Stimulated activated naive CD8-positive, alpha-beta T cell treated with anti-CD3 and anti-CD28 coated beads, Interleukin-15, amount 100 ng/mL, for 72 hours (primary cell): ENCODE data around the gene KMO.

Experiments used
- ATAC-seq: fragments of 150-1000 bp; cut with Tn5 transposase; 2 replicates; pipeline ENCODE4 v1.10.0; 2021; ENCODE audit warnings: mild to moderate bottlenecking, moderate library complexity
- DNase-seq, 2 donors: peaks; one replicate each; pipeline ENCODE4 v3.0.0; 2021 to 2022
- H3K27ac Mint-ChIP-seq, 2 donors: one replicate each; pipeline ENCODE4 v1.8.0; 2022; ENCODE audit warnings: mild to moderate bottlenecking in 2 of 2, mixed read lengths in 2 of 2, moderate library complexity in 2 of 2
- H3K27me3 Mint-ChIP-seq: one replicate; pipeline ENCODE4 v1.8.0; 2022; ENCODE audit warnings: mixed read lengths
- H3K4me1 Mint-ChIP-seq: one replicate; pipeline ENCODE4 v1.8.0; 2022; ENCODE audit warnings: mild to moderate bottlenecking, mixed read lengths
- H3K4me3 Mint-ChIP-seq, 2 donors: one replicate each; pipeline ENCODE4 v1.8.0; 2022; ENCODE audit warnings: mild to moderate bottlenecking in 2 of 2, mixed read lengths in 2 of 2, moderate library complexity in 1 of 2
- H3K9me3 Mint-ChIP-seq, 2 donors: one replicate each; pipeline ENCODE4 v1.8.0; 2022; ENCODE audit warnings: mixed read lengths in 2 of 2

The KMO gene

DNA sequence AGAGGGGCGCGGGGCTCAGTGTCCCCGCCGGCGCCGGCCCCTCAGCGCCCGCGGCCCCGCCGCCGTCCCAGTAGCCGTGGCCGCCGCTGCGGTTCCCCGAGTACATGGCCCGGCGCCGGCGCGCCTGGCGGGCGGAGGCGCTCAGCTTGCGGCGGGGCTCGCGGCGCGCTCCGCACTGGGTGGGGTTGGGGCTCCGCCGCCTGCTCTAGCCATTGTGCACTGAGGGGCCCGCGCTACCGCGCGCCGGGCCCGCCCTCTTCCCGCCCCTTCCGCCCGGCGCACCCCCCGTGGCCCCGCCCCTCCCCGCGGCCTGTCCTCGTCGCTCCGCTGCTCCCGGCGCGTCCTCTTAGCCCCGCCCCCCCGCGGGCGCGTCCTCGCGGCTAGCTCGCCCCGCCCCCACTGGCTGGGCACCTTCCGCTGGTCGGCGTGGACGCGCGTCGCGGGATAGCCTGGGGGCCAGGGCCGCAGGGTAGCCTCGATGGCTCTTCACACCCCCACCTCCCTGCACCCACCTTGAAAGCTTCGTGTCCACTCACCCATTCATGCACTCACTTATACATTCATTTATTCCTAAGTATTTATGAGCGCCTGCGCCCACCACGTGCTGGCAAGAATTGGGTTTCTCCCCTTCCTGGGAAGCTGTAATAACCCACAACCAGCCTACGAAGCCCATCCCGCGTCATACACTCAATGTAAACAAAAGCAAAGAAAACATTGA lies 108.1 kb downstream of the KMO start, which contains the start of the genes CHML and OPN3:
TSS of gene CHML (minus strand) at position 221 of the 718 bp plus-strand sequence. CDS start 4,603 bp downstream, outside the sequence.
TSS of gene OPN3 (minus strand) at position 221 of the 718 bp plus-strand sequence. CDS start at position 106, 115 bp downstream.
- Mint-ChIP-seq H3K4me1 (peaks cover 52% of the 10 kb centered on the region), H3K27me3 (no peaks in the 10 kb centered on the region), H3K4me3 (peak within 1 kb of the TSS; percentile 81 to 89), H3K27ac (peak within 1 kb of the TSS; percentile 91 to 93), H3K9me3 (peaks cover 11 to 19% of the 10 kb centered on the region in 2 donors)
- DNase-seq (peak; percentile 90 to 92), ATAC-seq (peak; percentile 97)

DNA sequence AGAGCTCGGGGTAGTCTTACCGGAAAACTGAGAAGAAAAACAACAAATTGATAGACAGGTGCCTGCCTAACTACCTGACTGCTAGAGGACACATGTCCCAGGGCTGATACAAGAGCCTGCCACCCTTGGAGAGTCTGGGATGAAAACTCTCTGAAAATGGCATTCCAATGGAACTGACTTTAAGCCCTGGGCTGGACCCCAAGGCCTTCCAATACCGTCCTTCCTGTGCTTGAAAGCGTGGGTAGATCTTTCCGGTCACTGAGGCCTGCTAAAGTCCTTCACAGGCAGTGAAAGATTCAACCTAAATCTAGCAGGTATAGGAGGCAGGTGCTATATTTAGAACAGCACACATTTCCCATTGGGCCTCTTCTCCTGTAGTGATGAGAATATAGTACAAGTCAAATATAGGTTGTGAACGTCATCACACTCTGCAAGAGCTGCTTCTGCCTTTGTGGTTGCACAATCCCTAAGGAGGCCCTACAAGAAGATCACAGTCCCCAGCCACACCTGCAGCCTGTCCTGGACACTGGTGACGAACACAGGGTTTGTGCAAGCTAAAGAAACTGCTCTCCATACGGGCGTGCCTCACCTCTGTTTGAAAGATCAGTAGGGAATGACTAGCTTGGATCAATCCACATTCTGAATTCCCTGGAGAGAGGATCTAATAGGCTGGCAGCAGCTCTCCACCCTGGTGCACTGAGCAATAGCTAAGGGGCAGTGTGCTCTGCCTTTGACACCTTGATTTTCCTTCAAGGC lies 108.9 kb downstream of the KMO start:
- Mint-ChIP-seq H3K27me3 (no peaks in the 10 kb centered on the region), H3K9me3 (peaks cover 11 to 19% of the 10 kb centered on the region in 2 donors), H3K4me3 (peak overlapping the region; percentile 72 to 78), H3K27ac (peak overlapping the region; percentile 55 to 88), H3K4me1 (peaks cover 47% of the 10 kb centered on the region)
- DNase-seq (no peak), ATAC-seq (no peak)

DNA sequence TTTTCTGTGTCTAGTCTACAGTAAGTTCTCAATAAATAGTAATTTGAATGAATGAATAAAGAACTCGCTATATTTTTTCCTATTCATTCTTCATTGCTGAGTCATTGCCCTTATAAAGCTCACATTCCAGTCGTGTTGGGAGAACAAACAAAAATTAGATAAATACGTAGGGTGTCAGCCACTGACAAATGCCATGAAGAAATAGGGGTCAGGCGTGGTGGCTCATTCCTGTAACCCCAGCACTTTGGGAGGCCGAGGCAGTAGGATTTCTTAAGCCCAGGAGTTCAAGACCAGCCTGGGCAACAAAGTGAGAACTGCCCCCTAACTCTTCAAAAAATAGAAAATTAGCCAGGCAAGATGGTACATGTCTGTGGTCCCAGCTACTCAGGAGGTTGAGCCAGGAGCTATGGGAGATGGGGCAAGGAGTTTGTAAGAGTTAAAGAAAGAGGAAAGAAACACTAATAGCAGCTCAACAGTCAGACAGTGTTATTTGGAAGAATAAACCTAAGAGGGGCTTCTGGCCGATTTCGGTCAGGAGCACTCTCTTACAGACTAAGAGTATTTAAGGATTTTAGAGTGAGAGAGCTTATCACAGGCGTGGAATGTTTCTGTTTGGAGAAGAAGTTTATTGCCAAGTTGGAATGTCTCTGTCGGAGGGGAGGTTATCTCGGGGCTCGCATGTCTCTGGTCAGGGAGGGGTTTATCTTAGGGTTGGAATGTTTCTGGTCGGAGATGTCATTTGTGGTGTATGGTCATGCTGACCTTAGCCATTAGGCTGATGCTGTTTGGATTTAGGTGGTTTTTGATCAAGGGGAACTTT lies 109.8 kb downstream of the KMO start:
- H3K4me1 Mint-ChIP-seq: peaks cover 39% of the 10 kb centered on the region
- DNase-seq: no peak
- H3K27me3 Mint-ChIP-seq: no peaks in the 10 kb centered on the region
- no peak overlapping the region for H3K27ac Mint-ChIP-seq
- H3K4me3 Mint-ChIP-seq: no peak overlapping the region
- ATAC-seq: no peak
- H3K9me3 Mint-ChIP-seq: peaks cover 11 to 19% of the 10 kb centered on the region in 2 donors

- Mint-ChIP-seq H3K27me3 (no peaks in the 10 kb centered on the region), H3K4me1 (peaks cover 33% of the 10 kb centered on the region), H3K9me3 (peaks cover 11 to 19% of the 10 kb centered on the region in 2 donors), H3K27ac (no peak overlapping the region), H3K4me3 (no peak overlapping the region)
- no peak for DNase-seq
- ATAC-seq: no peak
Observed at GRCh38 chr1:241642593-241642944, 110.4 kb downstream of the KMO start.

GRCh38 chr1:241644259-241644658 lies 112.1 kb downstream of the KMO start:
- H3K27ac Mint-ChIP-seq: no peak overlapping the region
- H3K4me3 Mint-ChIP-seq: no peak overlapping the region
- ATAC-seq: no peak
- H3K4me1 Mint-ChIP-seq: peaks cover 18% of the 10 kb centered on the region
- DNase-seq: no peak
- H3K9me3 Mint-ChIP-seq: peaks cover 11 to 19% of the 10 kb centered on the region in 2 donors
- no peaks in the 10 kb centered on the region for H3K27me3 Mint-ChIP-seq

GRCh38 chr1:241645199-241645598 lies 113.0 kb downstream of the KMO start:
- Mint-ChIP-seq H3K4me1 (peaks cover 18% of the 10 kb centered on the region), H3K4me3 (no peak overlapping the region), H3K27ac (no peak overlapping the region), H3K27me3 (no peaks in the 10 kb centered on the region), H3K9me3 (peaks cover 11 to 19% of the 10 kb centered on the region in 2 donors)
- DNase-seq: no peak
- no peak for ATAC-seq
